IPS-NIHi7 (cell line): ENCODE results near the gene TNFRSF18.
A peak's percentile ranks its signal among the peaks of the same experiment; 100 is the strongest.

ENCODE experiments used
- DNase-seq: peaks from one replicate; pipeline ENCODE4 v3.0.0; 2012; ENCODE audit warnings: mixed read lengths; ENCODE audit errors: extremely low spot score

The TNFRSF18 gene

GRCh38 chr1:1213345-1214265, 7.2 kb upstream of the TNFRSF18 start, which contains the start of gene TNFRSF4:
TNFRSF4 (minus strand) TSS chr1:1214153; CDS start chr1:1214127, 26 bp downstream.
- DNase-seq = no peak

GRCh38 chr1:1212780-1213344, 6.5 kb upstream of the TNFRSF18 start:
- DNase-seq = no peak

GRCh38 chr1:1211541-1212441, 5.4 kb upstream of the TNFRSF18 start:
- no peak for DNase-seq

GRCh38 chr1:1210726-1211540, 4.5 kb upstream of the TNFRSF18 start:
- DNase-seq = no peak

GRCh38 chr1:1208713-1209433, 2.5 kb upstream of the TNFRSF18 start:
- DNase-seq = no peak

- no peak for DNase-seq
Observed at GRCh38 chr1:1207571-1207892, 1.1 kb upstream of the TNFRSF18 start.

- DNase-seq = no peak
Observed at GRCh38 chr1:1206966-1207531, 657 bp upstream of the TNFRSF18 start.

- DNase-seq = no peak
Observed at GRCh38 chr1:1205769-1206375, 520 bp downstream of the TNFRSF18 start.

- no peak for DNase-seq
Observed at GRCh38 chr1:1204998-1205768, 1.2 kb downstream of the TNFRSF18 start.

- no peak for DNase-seq
Observed at GRCh38 chr1:1204425-1204920, 1.9 kb downstream of the TNFRSF18 start.

GRCh38 chr1:1203561-1204424, 2.6 kb downstream of the TNFRSF18 start:
- DNase-seq = no peak

GRCh38 chr1:1202831-1203560, 3.4 kb downstream of the TNFRSF18 start:
- DNase-seq = no peak

GRCh38 chr1:1200876-1201810, 5.2 kb downstream of the TNFRSF18 start:
- peak; percentile 81 for DNase-seq

GRCh38 chr1:1199961-1200875, 6.2 kb downstream of the TNFRSF18 start:
- DNase-seq = no peak
